HG02981 (cell line): ENCODE results near the gene TMEM190.

Source experiments
- ATAC-seq: cut with Tn5 transposase; IDR thresholded peaks from one replicate; pipeline ENCODE4 v1.9.1; 2021; ENCODE audit warnings: mild to moderate bottlenecking, moderate library complexity; ENCODE audit not compliant: unreplicated experiment

TMEM190 gene

DNA sequence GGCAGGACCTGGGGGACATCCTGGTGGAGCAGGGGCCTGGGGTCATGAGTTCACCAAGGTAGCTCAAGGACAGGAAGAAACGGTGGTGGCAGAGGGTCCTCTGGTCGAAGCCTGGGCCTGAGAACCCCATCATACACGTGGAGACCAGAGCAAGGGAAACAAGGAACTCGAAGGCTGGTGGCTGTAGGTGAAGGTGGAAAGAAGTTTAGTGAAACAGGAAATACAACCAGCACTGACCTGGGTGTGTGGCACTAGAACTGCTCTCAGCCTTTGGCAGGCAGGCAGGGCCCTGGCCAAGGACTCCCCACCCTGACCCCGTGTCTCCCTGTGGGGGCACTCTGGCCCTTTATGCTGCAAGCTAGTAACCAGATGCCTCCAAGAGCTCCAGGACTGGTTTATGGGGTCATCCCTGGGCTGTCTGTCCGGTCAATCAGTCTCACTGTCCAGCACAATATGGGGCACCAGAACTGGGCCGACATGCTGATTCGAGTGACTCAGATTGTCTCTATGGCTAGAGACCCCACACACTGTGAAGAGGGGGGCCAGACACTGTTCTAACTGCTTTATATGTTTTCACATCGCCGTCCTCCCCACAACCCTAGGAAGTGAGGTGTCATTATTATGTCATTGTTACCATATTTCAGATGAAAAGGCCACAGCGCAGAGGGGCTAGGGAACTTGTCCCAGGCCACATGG, 25.9 kb upstream of the TMEM190 start:
- ATAC-seq = no peak

DNA sequence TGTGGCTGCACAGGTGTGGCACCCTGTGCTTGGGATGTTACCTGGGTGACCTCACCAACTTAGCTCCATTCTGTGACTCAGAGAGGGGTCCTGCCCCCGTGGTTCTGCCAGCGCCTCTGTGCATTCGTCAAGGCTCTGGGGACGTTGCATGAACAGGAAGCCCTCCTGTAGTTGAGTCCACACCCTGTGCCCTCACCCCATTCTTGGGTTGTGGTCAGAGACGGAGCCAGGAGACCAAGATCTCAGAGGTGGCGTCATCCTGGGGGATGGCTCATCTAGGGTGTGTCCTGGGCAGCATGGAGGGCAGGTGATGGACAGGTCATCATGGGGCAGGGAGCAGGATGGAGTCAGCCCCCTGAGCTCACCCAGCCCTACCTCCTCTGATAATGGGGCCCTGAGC, 24.6 kb upstream of the TMEM190 start:
- no peak for ATAC-seq

DNA sequence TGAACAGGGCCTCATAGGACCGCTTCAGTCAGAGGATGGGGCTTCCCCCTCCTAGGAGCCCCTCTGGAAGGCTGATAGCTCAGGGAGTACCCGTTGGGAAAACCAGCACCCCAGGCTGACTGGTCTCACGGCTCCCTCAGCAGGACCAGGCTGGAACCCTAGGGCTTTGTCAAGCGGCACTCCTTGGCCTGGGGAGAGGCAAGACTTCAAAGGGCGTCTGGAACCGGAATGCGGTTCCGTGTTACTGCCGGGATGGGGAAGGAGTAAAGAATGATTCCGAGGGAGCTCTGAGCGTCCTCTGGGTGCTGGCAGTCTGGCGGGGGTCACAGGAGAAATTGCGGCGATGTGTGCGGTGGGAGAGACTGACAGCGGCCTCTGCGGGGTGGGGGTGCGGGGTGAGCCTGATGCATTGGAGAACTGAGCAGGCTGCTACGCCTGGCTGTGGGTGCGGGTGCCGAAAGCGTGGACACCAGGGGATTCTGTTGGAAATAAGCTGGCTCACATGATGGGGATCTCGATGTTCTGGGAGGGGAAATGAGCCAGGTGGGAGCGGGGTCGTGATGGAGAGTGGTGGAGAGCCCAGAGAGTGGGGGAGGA, 24.0 kb upstream of the TMEM190 start:
- ATAC-seq = no peak

DNA sequence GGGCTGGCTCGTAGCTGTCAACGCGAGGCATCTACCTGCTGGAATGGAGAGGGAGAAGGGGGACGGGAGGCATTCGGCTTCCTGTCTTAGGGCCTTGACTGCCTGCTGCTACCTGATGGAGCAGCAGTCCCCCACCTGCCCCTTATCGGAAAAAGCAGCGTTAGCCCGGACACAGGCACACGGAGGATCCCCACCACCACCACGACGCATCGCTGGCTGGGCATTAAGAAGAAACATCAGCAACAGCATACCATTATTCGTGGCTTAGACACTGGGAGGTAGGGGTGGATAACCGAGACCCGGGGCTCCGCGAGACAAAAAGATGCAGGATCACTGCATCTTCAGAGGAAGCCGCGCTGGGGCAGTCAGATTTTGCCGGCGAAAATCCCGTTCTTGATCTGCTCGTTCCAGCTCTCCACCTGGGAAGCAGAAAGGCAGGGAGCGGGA, 23.2 kb upstream of the TMEM190 start:
- ATAC-seq = no peak

DNA sequence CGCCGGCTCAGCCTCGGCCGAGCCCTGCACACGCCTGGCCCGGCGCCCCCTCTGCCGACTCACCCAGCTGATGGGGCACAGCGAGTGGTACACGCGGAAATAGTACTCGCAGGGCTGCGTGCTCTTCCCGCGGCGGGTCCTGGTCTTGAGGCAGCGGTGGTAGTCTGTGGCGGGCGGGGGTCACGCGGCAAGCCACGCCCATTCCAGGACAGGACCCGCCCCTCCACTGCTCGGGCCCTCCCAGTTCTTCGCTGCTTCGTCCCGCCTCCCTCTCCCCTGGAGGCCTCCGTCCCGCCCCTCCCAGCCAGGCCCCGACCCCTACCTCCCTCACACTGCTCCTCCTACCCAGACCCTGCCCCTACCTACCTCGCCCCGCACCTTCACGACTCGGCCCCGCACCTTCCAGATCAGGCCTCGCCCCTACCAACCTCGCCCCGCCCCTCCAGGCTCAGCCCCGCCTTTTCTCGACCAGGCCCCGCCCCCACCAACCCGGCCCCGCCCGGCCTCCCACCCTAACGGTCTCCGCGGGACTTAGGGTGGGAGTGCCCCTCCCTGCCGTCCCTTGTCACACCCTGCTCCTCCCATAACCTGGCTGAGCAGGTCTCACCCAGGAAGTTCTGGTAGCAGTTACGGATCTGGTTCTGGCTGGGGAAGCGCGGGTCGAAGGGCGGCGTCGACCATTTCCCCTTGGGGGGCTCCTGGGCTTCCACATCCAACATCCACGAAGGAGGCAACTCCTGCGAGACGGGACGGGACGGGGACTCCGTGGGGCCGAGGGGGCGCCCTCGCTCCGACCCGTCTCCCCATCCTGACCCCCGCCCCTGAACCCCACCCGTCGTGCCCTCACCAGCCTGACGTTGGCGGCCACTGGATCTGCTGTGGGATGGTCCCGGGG, 22.6 kb upstream of the TMEM190 start:
- no peak for ATAC-seq

DNA sequence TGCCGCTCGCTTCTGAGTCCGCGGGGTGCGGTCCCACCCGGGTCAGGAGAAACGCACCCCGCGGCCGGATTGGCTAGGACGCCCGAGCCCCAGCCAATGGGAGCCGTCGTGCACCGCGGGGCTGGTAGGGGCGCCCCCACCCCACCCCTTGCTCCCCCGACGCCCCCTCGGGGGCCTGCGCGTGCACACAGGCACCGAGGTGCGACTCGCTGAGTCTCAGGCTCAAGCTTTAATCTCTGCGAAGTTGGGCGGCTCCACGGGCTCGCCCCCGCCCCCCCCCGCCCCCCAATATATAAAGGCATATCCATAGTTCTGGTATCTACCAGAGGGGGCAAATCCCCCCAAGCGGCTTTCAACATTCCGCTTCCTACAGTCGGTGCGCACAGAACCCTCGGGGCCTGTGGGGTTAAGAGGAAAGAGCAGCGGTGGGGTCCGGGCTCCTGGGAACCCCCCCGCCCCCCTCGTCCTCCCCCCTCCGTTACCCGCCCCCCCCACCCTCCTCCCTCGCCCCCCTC, 21.9 kb upstream of the TMEM190 start, which contains the start of gene COX6B2:
Gene COX6B2, minus strand, starts transcription at position 22 of the 515 bp plus-strand sequence. CDS start 198 bp downstream, outside the sequence.
- ATAC-seq = no peak

- no peak for ATAC-seq
Measured at GRCh38 chr19:55355213-55355821, 21.3 kb upstream of the TMEM190 start.

DNA sequence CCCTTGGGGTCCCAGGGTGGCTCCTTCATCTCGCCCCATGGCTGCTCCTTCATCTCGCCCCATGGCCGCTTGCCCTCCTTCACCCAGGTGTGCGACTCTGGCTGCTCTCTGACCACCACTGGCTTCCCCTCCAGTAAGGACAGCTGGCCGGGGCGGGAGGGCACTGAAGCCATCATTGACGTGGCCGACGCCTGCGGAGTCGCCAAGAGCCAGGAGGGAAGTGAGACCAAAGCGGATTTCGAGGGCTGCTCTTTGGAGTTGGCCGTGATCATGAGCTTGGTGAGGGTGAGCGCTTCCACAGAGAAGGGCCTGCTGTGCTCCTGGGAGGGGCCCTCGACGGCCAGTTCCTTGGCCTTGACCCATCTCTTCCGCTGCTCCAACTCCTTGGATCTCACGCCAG, 18.1 kb upstream of the TMEM190 start:
- no peak for ATAC-seq

- no peak for ATAC-seq
Measured at GRCh38 chr19:55358943-55359908, 17.4 kb upstream of the TMEM190 start.

- no peak for ATAC-seq
Measured at GRCh38 chr19:55360902-55361301, 15.7 kb upstream of the TMEM190 start.

DNA sequence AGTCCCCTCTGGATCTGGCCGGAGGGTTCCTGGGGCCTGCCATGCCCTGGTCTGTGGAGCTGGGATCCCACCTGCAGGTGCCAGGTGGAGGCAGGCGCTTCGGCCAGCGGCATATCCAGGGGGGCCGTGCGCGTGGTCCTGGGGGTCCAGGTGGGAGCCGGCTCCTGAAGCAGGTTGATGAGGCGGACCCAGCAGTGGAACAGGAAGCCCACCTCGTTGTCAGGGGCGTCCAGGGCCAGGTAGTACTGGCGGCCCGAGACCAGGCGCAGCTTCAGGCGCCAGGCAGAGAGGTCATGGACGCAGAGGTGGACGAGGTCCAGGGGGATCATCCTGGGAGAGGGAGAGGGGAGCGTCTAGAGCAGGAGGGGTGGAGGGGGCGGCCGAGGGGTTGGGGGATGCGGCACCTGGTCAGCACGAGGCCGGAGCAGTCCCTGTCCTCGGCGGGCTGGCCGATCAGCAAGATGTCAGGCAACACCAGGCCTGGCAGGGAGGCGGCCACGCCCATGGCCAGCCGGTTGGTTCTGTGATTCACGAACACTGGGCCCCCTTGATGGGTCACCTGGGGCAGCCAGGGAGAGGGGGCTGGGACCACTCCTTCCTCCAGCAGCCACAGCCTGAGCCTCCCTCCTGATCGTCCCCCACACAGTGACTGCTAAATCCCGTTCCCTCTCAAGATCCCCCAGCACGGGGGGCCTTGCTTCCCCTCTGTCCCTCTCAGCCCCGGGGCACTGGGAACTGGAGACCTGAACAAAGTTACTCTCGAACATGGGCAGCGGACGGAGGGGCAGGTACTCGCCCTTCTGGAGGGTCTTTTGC, 14.2 kb upstream of the TMEM190 start:
- ATAC-seq = no peak

GRCh38 chr19:55362990-55363716, 13.5 kb upstream of the TMEM190 start, which contains the start of gene GARIN5B:
TSS of gene GARIN5B (minus strand) at chr19:55363260. CDS start at chr19:55363066, 194 bp downstream.
- ATAC-seq = no peak

- ATAC-seq = no peak
Measured at GRCh38 chr19:55365245-55365644, 11.4 kb upstream of the TMEM190 start.

- ATAC-seq = no peak
Measured at GRCh38 chr19:55365964-55366363, 10.7 kb upstream of the TMEM190 start.

GRCh38 chr19:55366790-55367189, 9.8 kb upstream of the TMEM190 start:
- ATAC-seq = no peak

DNA sequence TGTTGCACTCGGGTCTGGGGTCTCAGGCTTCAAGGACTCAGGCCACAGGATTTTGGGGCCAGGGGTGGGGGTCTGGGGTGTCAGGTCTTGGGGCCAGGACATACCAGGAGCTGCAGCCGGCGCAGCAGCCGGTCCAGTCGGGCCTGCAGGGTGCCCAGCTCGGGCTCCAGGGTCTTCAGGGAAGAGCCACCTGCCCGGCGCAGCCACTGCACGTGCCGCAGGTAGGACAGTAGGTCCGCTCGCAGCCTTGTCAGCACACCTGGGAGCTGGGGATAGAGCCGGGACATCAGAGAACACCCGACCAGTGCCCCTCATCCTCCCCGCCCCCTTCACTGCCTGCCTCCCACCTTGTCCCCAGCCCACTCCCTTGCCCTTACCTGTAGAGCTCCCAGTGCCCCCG, 8.5 kb upstream of the TMEM190 start:
- no peak for ATAC-seq

GRCh38 chr19:55368701-55369563, 7.7 kb upstream of the TMEM190 start:
- ATAC-seq = no peak
